HepG2 (cell line): ENCODE measurements around the gene CGREF1. TPM values are rescaled to one million over a fixed set of nuclear protein-coding genes. Genes with fewer than 3 reads are reported as not detected.

Experiments
- BRCA1 ChIP-seq: sonication (generic); formaldehyde crosslinking; IDR thresholded peaks from 2 replicates; pipeline ENCODE4 v1.4.0; 2020; ENCODE audit warnings: missing genetic modification reagents
- CBFB ChIP-seq: sonication (generic); formaldehyde crosslinking; IDR thresholded peaks from 2 replicates; pipeline ENCODE4 v1.4.0; 2020; ENCODE audit warnings: missing genetic modification reagents
- GZF1 ChIP-seq: sonication (generic); formaldehyde crosslinking; IDR thresholded peaks from 2 replicates; pipeline ENCODE4 v1.5.1; 2020; ENCODE audit warnings: mild to moderate bottlenecking, missing genetic modification reagents
- HCFC1 ChIP-seq: fragments of 150-350 bp; IDR thresholded peaks from 2 replicates; pipeline ENCODE4 v1.6.1; 2014; ENCODE audit warnings: low read depth, low read length
- HDAC2 ChIP-seq: sonication (generic); formaldehyde crosslinking; IDR thresholded peaks from 2 replicates; pipeline ENCODE4 v1.4.0; 2020; ENCODE audit warnings: missing genetic modification reagents
- HNRNPLL ChIP-seq: fragments of 200-400 bp; formaldehyde crosslinking; IDR thresholded peaks from 2 replicates; pipeline ENCODE4 v1.6.1; 2017; ENCODE audit warnings: mild to moderate bottlenecking, low read depth, low read length; ENCODE audit not compliant: poor library complexity, severe bottlenecking
- MTA3 ChIP-seq: sonication (generic); formaldehyde crosslinking; IDR thresholded peaks from 2 replicates; pipeline ENCODE4 v1.4.0; 2020; ENCODE audit warnings: missing genetic modification reagents
- NFAT5 ChIP-seq: sonication (generic); formaldehyde crosslinking; IDR thresholded peaks from 2 replicates; pipeline ENCODE4 v1.4.0; 2020; ENCODE audit warnings: missing genetic modification reagents
- RARG ChIP-seq: sonication (generic); formaldehyde crosslinking; IDR thresholded peaks from 2 replicates; pipeline ENCODE4 v1.4.0; 2020; ENCODE audit warnings: low read depth, mild to moderate bottlenecking, missing genetic modification reagents
- TMF1 ChIP-seq: sonication (generic); formaldehyde crosslinking; IDR thresholded peaks from 2 replicates; pipeline ENCODE4 v1.8.1; 2022; ENCODE audit warnings: low read depth, missing genetic modification reagents
- ZBED4 ChIP-seq: sonication (generic); formaldehyde crosslinking; IDR thresholded peaks from 2 replicates; pipeline ENCODE4 v1.4.0; 2020; ENCODE audit warnings: missing genetic modification reagents, borderline replicate concordance
- ZNF292 ChIP-seq: sonication (generic); formaldehyde crosslinking; IDR thresholded peaks from 2 replicates; pipeline ENCODE4 v1.8.1; 2022; ENCODE audit warnings: mild to moderate bottlenecking, low read depth, missing genetic modification reagents, borderline replicate concordance
- ZNF296 ChIP-seq: sonication (generic); formaldehyde crosslinking; conservative IDR thresholded peaks from 2 replicates; pipeline ENCODE4 v1.5.0; 2020; ENCODE audit warnings: mild to moderate bottlenecking, missing genetic modification reagents
- ZNF343 ChIP-seq: sonication (generic); formaldehyde crosslinking; IDR thresholded peaks from 2 replicates; pipeline ENCODE4 v1.4.0; 2020; ENCODE audit warnings: mild to moderate bottlenecking, missing genetic modification reagents
- ZNF512 ChIP-seq: sonication (generic); formaldehyde crosslinking; IDR thresholded peaks from 2 replicates; pipeline ENCODE4 v1.4.0; 2020; ENCODE audit warnings: mild to moderate bottlenecking, missing genetic modification reagents
- ZNF746 ChIP-seq: sonication (generic); formaldehyde crosslinking; IDR thresholded peaks from 2 replicates; pipeline ENCODE4 v1.8.0; 2022; ENCODE audit warnings: mild to moderate bottlenecking, missing genetic modification reagents
- polyA plus RNA-seq, 8 experiments: library from polyadenylated mRNA; depleted of rRNA in 3 of 8; stranded (reverse) in 7 of 8; unstranded in 1 of 8; fragments of >200 nt; fragmentation: Illumina TruSeq in 4 of 8; extraction: Trizol in 4 of 8; gene quantifications; 2 replicates each; pipeline versions ENCODE4 v1.2.1 to v1.2.3, GENCODE V29; 2011 to 2016; ENCODE audit warnings: low read depth in 4 of 8, missing spikeins in 1 of 8, mixed read lengths in 1 of 8; ENCODE audit not compliant: insufficient read depth in 1 of 8
- total RNA-seq, 5 experiments: library from RNA; depleted of rRNA; stranded (reverse); fragments of >200 nt; fragmentation: Illumina TruSeq; extraction: Trizol; gene quantifications; 2 replicates each; pipeline ENCODE4 v1.2.3, GENCODE V29; 2016; ENCODE audit warnings: low read depth in 1 of 5

Gene CGREF1
- total and polyA plus RNA-seq, 2 of the 13 experiments (the other 11 are each of a cell fraction or from before 2014, with no cell fraction given): 13.9 to 23.4 TPM

- TF ChIP-seq HNRNPLL: peak; percentile 62
- TF ChIP-seq ZNF512 (CRISPR knock-in tag): no peak
- no peak for TF ChIP-seq BRCA1 (CRISPR knock-in tag)
- TF ChIP-seq CBFB (CRISPR knock-in tag): 0 out of 2 replicates have a peak, but pooled peaks have one; percentile 30
- TF ChIP-seq HDAC2 (CRISPR knock-in tag): no peak; the same call in 1 of the 2 replicates
- peak; percentile 49; the same call in 1 of the 2 replicates for TF ChIP-seq HCFC1
- TF ChIP-seq TMF1 (CRISPR knock-in tag): 0 out of 2 replicates have a peak, but pooled peaks have one; percentile 14
- no peak for TF ChIP-seq ZNF746 (CRISPR knock-in tag)
- TF ChIP-seq GZF1: no peak
- TF ChIP-seq MTA3: no peak
- peak; percentile 54; the same call in 1 of the 2 replicates for TF ChIP-seq ZNF343
- TF ChIP-seq NFAT5 (CRISPR knock-in tag): peak; percentile 79; the same call in 1 of the 2 replicates
- no peak for TF ChIP-seq ZNF292 (CRISPR knock-in tag)
- 0 out of 2 replicates have a peak, but pooled peaks have one; percentile 76 for TF ChIP-seq RARG (CRISPR knock-in tag)
- TF ChIP-seq ZNF296 (CRISPR knock-in tag): 0 out of 2 replicates have a peak, but pooled peaks have one; percentile 28
- 0 out of 2 replicates have a peak, but pooled peaks have one; percentile 42 for TF ChIP-seq ZBED4
These were observed 15.2 kb upstream of the CGREF1 start, which contains the start of gene PREB (continued) for GRCh38 chr2:27133905-27134780.
